Medulla oblongata (tissue), 1 donor: ENCODE measurements around the gene LARP1.

Experiments
- DNase-seq: peaks from one replicate; pipeline ENCODE4 v3.0.0-alpha.2; 2015; ENCODE audit errors: extremely low spot score

Gene LARP1

GRCh38 chr5:154858297-154858971 lies 103.3 kb downstream of the LARP1 start, which contains the start of gene CNOT8:
CNOT8 (plus strand) TSS chr5:154858627; CDS start chr5:154863279, 4,652 bp downstream.
- DNase-seq: peak; percentile 98

- peak; percentile 50 for DNase-seq
Observed at GRCh38 chr5:154858972-154859871, 104.0 kb downstream of the LARP1 start.

- DNase-seq: no peak
Observed at GRCh38 chr5:154860123-154860522, 104.9 kb downstream of the LARP1 start.

- no peak for DNase-seq
Observed at GRCh38 chr5:154860765-154861164, 105.6 kb downstream of the LARP1 start.

GRCh38 chr5:154861946-154862345 lies 106.8 kb downstream of the LARP1 start:
- DNase-seq: no peak

DNA sequence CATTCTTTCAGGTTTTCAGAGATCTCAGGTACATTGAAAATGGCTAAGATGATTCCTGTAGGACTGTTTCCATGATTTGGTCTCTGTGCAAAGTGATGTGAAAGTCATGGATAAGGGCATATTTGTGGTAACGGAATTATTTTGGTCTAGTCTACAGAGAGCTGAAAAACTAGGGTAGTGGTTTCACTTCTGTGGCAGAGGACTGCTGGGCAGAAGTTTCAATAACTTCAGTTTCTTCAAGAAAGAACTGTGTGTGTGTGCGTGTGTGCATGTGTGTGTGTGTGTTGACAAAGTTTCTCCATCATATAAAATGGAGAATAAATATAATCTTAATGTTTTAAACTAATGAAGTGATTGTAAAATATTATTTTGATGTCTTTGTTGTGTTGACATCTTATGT lies 107.6 kb downstream of the LARP1 start:
- DNase-seq: no peak

DNA sequence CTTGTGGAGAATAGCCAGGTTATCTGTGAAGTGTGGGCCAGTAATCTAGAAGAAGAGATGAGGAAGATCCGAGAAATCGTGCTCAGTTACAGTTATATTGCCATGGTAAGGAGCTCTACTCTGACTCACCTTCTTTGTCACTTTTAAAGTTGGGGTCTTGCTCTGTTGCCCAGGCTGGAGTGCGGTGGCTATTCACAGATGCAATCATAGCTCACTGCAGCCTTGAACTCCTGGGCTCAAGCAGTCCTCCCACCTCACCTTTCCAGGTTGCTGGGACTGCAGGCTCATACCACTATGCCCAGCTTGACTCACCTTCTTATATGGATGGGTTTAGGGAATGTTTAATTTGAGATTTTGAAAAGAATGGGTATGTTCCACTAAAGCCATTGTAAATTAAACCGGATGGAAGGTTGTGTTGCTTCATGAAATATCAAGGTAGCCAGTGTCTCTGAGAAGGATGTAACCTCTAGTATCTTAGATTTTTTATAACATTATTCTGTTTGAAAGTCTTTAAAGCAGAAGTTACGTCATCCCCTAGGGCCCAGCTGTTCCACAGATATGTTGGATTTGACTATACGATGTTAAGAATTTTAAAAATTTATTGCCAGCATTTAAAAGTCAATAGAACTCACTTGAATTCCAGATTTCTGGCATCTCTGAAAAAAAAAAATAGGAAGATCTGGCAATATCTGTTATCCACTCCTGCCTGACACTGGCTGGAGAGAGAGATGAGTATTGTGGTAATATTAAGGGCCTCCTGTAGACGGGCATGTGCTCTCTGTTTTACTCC lies 108.3 kb downstream of the LARP1 start:
- no peak for DNase-seq

DNA sequence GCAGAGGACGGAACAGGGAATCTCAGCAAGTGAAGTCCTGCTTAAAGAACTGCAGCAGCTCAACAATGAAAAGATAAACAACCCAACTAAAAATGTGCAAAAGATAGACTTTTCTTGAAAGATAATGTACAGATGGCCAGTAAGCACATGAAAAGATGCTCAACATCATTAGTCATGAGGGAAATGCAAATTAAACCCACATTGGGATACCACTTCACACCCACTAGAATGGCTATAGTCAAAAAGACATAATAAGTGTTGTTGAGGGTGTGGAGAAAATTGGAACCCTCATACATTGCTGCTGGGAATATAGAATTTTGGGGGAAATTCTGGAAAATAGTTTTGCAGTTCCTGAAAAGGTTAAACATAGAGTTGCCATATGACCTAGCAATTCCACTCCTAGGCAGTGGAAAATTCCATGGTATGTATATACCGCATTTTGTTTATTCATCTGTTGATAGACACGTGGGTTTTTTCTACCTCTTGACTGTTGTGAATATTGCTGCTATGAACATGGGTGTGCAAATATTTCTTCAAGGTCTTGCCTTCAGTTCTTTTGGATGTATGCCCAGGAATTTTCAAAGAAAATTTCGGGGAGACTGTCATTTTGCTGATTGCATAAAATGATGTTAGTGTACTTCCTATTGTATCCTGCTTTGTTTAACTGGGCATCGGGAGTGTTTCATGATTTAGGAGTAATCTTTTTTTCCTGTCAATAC lies 110.4 kb downstream of the LARP1 start:
- DNase-seq: no peak

DNA sequence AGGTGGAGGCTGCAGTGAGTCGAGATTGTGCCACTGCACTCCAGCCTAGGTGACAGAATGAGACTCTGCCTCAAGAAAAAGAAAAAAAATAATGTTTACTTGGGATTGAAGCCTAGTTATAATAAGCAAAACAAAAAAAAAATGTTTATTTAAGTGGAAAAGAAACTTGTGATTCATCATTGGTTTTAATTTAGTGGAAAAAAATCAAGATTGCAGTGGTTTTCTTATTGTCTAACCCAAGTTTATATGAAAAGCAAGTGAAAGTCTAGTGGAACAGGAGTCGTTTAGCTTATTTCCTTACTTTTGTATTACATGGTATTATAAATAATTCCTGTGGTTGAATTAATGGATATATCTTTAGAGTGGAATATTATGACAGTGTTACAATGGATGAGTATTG lies 111.7 kb downstream of the LARP1 start:
- DNase-seq: no peak
